Measurements from ENCODE around the gene CCDC134.

CCDC134 gene

DNA sequence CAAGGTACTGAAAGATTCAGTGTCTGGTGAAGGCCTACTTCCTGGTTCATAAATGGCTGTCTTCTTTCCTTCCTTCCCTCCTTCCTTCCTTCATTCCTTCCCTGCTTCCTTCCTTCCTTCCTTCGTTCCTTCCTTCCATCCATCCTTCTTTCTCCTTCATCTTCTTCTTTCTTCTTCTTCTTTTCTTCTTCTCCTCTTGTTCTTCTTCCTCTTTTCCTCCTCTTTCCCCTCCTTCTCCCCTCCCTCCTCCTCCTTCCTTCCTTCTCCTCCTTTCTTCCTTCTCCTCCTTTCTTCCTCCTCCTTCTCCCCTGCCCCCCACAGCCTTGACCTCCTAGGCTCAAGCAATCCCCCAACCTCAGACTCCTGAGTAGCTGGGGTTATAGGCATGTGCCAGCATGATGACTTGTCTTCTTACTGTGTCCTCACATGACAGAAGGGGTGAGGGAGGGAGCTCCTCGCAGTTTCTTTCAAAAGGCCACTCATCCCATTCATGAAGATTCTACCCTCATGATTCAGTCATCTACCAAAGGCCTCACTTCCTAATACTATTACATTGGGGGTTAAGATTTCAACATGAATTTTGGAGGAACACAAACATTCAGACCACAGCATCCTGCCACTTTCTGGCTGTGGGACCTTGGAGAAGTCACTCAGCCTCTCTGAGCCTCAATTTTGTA, 22.6 kb upstream of the CCDC134 start:
- no peak overlapping the region for H3K27ac ChIP-seq
- TF ChIP-seq ZFX (IDR thresholded peaks at IDR 0.05) = no peak
- TF ChIP-seq, protein P1, sequence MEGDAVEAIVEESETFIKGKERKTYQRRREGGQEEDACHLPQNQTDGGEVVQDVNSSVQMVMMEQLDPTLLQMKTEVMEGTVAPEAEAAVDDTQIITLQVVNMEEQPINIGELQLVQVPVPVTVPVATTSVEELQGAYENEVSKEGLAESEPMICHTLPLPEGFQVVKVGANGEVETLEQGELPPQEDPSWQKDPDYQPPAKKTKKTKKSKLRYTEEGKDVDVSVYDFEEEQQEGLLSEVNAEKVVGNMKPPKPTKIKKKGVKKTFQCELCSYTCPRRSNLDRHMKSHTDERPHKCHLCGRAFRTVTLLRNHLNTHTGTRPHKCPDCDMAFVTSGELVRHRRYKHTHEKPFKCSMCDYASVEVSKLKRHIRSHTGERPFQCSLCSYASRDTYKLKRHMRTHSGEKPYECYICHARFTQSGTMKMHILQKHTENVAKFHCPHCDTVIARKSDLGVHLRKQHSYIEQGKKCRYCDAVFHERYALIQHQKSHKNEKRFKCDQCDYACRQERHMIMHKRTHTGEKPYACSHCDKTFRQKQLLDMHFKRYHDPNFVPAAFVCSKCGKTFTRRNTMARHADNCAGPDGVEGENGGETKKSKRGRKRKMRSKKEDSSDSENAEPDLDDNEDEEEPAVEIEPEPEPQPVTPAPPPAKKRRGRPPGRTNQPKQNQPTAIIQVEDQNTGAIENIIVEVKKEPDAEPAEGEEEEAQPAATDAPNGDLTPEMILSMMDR (conservative IDR thresholded peaks at IDR 0.05) = no peak

DNA sequence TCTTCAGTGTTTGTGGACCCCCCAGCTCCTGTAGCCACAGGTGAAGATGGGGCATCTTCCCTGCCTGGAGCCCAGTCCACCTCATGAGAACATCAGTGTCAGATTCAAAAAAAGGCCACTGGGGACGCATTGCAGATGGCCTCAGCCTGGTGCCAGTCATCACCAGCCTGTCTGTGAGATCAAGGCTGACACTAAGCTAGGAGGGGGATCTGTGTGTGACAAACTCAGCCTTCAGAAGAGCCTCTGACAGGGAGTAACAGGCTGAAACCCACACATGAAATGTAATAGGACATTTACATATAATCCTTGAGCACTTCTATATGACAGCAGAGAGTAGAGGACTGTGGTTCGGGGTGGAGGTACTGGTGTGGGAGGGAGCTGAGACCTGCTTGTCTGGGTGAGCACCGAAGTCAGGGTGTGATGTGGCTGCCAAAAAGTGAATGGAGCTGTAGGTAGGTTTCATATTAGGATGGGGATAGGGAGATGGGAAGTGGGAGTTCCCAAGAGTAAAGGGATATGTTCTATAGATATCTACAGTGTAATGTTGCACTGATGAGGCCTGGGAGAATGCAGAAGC, 20.5 kb upstream of the CCDC134 start:
- TF ChIP-seq, protein P1 (conservative IDR thresholded peaks at IDR 0.05) = no peak
- TF ChIP-seq ZFX (IDR thresholded peaks at IDR 0.05) = no peak
- no peak overlapping the region for H3K27ac ChIP-seq

DNA sequence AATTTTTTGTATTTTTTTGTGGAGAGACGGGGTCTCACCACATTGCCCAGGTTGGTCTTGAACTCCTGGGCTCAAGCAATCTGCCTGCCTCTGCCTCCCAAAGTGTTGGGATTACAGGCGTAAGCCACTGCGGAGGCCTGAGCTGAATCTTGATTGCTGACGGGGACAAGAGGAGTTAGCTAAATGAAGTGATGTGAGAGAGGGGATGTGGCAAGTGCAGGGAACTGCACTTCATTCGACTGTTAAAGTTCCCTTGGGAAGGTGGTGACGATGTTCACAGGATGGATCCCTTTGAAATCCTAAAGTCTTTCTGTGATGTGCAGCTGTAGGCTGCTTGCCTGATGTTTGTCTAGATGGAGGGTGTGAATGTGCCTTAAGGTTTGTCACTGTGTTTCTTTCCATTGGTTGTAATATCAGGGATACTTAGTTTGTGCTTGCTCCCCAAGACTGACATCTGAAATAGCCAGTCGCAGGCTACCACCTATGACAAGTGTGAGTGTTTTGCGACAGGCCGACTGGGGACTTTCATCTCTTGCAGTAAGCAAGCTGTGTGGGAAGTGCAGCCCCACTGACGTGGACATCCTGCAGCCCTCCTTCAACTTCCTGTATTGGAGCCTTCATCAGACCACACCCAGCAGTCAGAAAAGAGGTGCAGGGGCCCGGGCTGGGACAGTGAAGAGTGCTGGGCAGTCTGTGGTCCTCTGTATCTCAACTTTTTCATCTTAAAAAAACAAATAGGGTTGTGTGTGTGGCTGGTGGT, 19.6 kb upstream of the CCDC134 start:
- H3K27ac ChIP-seq = no peak overlapping the region
- TF ChIP-seq ZFX (IDR thresholded peaks at IDR 0.05) = no peak
- TF ChIP-seq, protein P1 (conservative IDR thresholded peaks at IDR 0.05) = no peak

DNA sequence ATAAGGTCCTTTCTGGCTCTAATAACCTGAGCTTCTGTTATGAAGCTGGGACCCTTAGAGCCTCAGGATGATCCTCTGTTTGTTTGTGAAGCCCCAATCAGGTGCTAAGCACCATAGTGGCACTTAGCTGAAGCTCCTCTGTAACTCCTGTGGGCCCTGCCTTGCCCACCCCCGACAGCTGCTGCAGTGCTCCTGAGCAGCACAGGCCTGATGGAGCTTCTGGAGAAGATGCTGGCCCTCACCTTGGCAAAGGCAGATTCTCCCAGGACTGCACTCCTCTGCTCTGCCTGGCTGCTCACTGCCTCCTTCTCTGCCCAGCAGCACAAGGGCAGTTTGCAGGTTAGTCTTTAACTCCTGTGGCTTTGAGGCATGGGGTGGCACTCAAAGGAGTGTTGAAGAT, 19.0 kb upstream of the CCDC134 start:
- TF ChIP-seq ZFX (IDR thresholded peaks at IDR 0.05) = no peak
- TF ChIP-seq, protein P1 (conservative IDR thresholded peaks at IDR 0.05) = no peak
- no peak overlapping the region for H3K27ac ChIP-seq

DNA sequence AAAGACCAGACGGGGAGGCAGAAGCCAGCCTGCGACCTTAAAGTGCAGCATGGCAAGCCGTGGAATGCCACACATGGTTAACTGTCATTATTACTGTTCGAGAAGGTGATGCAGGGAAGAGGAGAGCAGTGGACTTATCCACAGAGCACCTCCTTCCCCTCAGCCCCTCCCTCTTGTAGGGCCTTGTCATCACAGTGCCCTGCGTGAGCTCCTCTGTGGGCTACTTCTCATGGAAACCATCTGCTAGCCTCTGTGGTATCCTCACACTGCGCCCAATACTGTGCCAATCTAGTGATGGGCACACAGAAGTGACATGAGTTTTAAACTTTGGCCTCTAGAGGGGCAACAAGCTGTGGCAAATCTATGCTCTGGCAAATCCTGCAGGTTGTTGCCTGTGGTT, 18.2 kb upstream of the CCDC134 start:
- no peak overlapping the region for H3K27ac ChIP-seq
- TF ChIP-seq ZFX (IDR thresholded peaks at IDR 0.05) = no peak
- TF ChIP-seq, protein P1 (conservative IDR thresholded peaks at IDR 0.05) = no peak

DNA sequence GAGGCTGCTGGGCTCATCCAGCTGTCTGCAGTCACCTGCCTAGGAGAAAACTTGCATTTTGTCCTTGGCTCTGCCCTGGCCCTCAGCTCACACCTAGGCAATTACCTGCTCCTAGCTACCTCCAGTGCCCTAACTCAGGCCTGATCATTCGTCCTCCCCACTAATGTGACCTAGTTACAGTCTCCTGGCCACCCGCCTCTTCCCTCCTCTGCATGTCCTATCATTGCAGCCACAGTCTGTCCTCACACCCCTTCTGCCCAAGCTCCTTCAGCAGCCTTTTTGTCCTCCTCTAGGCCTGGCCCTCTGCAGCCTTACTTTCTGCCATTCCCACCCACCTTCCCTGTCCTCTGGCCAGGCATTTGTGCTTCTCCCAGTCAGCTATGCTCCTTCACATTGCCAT, 17.7 kb upstream of the CCDC134 start:
- no peak overlapping the region for H3K27ac ChIP-seq
- TF ChIP-seq, protein P1 (conservative IDR thresholded peaks at IDR 0.05) = no peak
- no peak for TF ChIP-seq ZFX (IDR thresholded peaks at IDR 0.05)

DNA sequence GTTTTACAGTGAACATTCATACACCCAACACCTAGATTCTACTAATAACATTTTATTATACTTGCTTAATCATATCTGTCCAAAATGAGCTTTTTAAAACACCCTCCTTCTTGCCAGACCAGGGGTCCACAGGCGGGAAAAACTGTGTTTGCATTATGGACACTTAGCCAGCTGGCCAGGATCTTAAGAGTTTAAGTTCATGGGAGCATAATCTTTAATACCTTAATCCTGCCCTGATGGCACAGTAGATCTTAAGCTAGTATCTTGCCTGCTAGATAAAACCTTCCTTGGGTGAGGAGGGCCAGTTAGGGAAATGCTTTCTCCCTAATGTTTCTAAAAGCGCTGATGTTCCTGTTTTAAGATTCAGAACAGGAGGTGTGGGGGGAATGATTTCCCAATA, 13.1 kb upstream of the CCDC134 start:
- TF ChIP-seq, protein P1 (conservative IDR thresholded peaks at IDR 0.05) = no peak
- TF ChIP-seq ZFX (IDR thresholded peaks at IDR 0.05) = no peak
- H3K27ac ChIP-seq = no peak overlapping the region
